ENCODE results near the gene LRPPRC.

DNA sequence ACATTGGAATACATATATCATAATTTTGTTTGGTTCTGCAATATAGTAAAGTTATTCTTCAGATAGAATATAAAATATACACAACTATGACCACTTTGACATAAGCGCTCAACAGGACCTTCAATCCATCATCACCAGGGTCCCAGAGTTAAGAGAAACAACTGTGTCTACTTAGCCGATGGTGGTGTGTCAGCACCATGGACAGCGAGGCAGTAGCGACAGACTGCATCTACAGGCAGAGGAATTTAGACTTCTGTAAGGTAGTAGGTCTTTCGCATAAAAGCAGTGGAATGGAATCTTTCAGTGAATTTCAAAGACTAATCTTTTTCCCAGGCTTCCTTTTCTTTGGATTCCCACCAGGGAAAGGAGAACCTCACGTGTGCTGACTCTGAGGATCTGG is 20.5 kb upstream of the LRPPRC start:
- TF ChIP-seq, protein P1, sequence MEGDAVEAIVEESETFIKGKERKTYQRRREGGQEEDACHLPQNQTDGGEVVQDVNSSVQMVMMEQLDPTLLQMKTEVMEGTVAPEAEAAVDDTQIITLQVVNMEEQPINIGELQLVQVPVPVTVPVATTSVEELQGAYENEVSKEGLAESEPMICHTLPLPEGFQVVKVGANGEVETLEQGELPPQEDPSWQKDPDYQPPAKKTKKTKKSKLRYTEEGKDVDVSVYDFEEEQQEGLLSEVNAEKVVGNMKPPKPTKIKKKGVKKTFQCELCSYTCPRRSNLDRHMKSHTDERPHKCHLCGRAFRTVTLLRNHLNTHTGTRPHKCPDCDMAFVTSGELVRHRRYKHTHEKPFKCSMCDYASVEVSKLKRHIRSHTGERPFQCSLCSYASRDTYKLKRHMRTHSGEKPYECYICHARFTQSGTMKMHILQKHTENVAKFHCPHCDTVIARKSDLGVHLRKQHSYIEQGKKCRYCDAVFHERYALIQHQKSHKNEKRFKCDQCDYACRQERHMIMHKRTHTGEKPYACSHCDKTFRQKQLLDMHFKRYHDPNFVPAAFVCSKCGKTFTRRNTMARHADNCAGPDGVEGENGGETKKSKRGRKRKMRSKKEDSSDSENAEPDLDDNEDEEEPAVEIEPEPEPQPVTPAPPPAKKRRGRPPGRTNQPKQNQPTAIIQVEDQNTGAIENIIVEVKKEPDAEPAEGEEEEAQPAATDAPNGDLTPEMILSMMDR (IDR thresholded peaks at IDR 0.05; ENCODE audit: low read length) = no peak
- TF ChIP-seq EZH2 (IDR thresholded peaks at IDR 0.05; ENCODE audit: borderline replicate concordance, low read length) = no peak

All from OCI-LY1 (cell line).